HG03460 (cell line): ENCODE data around the gene ARHGEF11.
A peak's percentile ranks its signal among the peaks of the same experiment; 100 is the strongest.
"Not testable (repeated sequence)": the region's sequence is repeated elsewhere in the genome, so short reads cannot be mapped to it uniquely, and the experiment has no call there.

Experiments used
- ATAC-seq: cut with Tn5 transposase; IDR thresholded peaks from one replicate; pipeline ENCODE4 v1.9.1; 2021; ENCODE audit not compliant: unreplicated experiment

Gene ARHGEF11

GRCh38 chr1:157045250-157046218 is at the start of gene ARHGEF11:
Gene ARHGEF11 (minus strand): TSS chr1:157045742. CDS start chr1:157044330, 1,412 bp downstream.
- ATAC-seq: peak; percentile 57

- no peak for ATAC-seq
These were observed 49.5 kb upstream of the ARHGEF11 start for GRCh38 chr1:157095091-157095490.

GRCh38 chr1:157092831-157093230 is 47.3 kb upstream of the ARHGEF11 start:
- no peak for ATAC-seq

GRCh38 chr1:157091668-157092273 is 46.2 kb upstream of the ARHGEF11 start:
- ATAC-seq: no peak

- no peak for ATAC-seq
These were observed 45.6 kb upstream of the ARHGEF11 start for GRCh38 chr1:157091186-157091585.

- ATAC-seq: no peak
These were observed 45.2 kb upstream of the ARHGEF11 start for GRCh38 chr1:157090771-157091170.

GRCh38 chr1:157090196-157090647 is 44.7 kb upstream of the ARHGEF11 start:
- ATAC-seq: no peak

GRCh38 chr1:157089789-157090188 is 44.2 kb upstream of the ARHGEF11 start:
- no peak for ATAC-seq

- no peak for ATAC-seq
These were observed 43.1 kb upstream of the ARHGEF11 start for GRCh38 chr1:157088607-157089006.

- ATAC-seq: no peak
These were observed 41.5 kb upstream of the ARHGEF11 start for GRCh38 chr1:157087030-157087429.

- ATAC-seq: no peak
These were observed 40.8 kb upstream of the ARHGEF11 start for GRCh38 chr1:157086299-157086698.

- ATAC-seq: no peak
These were observed 39.9 kb upstream of the ARHGEF11 start for GRCh38 chr1:157085421-157085820.

- no peak for ATAC-seq
These were observed 39.2 kb upstream of the ARHGEF11 start for GRCh38 chr1:157084720-157085119.

- ATAC-seq: no peak
These were observed 36.2 kb upstream of the ARHGEF11 start for GRCh38 chr1:157081707-157082106.

GRCh38 chr1:157080714-157081113 is 35.2 kb upstream of the ARHGEF11 start:
- ATAC-seq: no peak

GRCh38 chr1:157077394-157077793 is 31.9 kb upstream of the ARHGEF11 start:
- ATAC-seq: no peak

GRCh38 chr1:157073944-157074685 is 28.6 kb upstream of the ARHGEF11 start:
- ATAC-seq: no peak

GRCh38 chr1:157069601-157070000 is 24.1 kb upstream of the ARHGEF11 start:
- no peak for ATAC-seq

- ATAC-seq: not testable (repeated sequence)
These were observed 13.7 kb upstream of the ARHGEF11 start for GRCh38 chr1:157059241-157059640.

GRCh38 chr1:157056269-157056668 is 10.7 kb upstream of the ARHGEF11 start:
- no peak for ATAC-seq

GRCh38 chr1:157055729-157056128 is 10.2 kb upstream of the ARHGEF11 start:
- not testable (repeated sequence) for ATAC-seq
